GM19328 (cell line): ENCODE results near the gene ABHD10.
"Not testable (repeated sequence)": the region's sequence is repeated elsewhere in the genome, so short reads cannot be mapped to it uniquely, and the experiment has no call there.

Experiments
- ATAC-seq: cut with Tn5 transposase; IDR thresholded peaks from one replicate; pipeline ENCODE4 v1.9.1; 2021; ENCODE audit warnings: mild to moderate bottlenecking, moderate library complexity; ENCODE audit not compliant: unreplicated experiment

Gene ABHD10

GRCh38 chr3:112027826-112028225 lies 49.0 kb downstream of the ABHD10 start:
- no peak for ATAC-seq

DNA sequence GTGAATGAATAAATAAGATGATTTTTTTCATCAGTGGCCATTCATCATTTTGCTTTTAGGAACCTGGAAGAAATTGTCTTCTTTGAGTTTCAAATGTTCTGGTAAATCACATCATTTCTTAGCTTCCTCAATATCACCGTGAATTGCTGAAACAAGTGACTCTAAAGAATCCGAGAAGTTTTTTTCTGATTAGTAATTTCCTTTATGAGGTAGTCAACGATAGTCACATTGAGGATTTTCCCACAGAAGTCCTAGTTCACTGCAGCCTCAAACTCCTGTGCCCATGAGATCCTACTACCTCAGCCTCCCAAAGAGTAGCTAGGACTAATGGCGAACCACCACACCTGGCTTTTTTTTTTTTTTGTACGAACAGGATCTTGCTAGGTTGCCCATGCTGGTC lies 52.1 kb downstream of the ABHD10 start:
- ATAC-seq, result no peak

DNA sequence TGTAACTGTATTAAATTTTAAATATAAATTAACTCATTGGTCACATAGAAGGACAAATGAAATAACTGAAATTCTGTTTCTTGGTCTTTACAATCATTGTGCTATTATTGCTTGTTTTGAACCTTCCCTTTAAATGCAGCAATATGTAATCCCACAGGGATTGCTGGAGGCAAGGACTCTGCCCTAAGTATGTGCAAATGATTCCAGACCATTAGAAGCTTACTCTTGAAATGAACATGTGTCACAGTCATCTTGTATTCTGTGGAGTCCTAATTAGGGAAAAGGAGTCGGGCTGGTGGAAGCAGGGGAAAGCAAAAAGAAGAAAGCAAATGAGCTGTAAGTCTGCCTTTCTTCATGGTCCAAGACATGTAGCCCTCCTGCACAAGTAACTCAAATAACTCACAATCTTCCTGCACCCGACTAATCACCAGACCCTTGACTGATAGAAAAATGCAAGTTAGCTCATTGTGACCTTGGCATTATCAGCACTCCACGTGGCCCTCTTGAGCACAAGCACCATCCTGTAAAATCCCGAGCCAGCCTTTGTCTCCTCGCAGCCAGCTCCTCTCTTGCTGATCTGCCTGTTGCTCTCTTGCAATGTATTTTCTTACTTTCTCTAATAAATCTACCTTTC lies 53.4 kb downstream of the ABHD10 start:
- ATAC-seq, result no peak

- ATAC-seq, result no peak
Measured at GRCh38 chr3:112034436-112034835, 55.6 kb downstream of the ABHD10 start, which contains the start of gene TMPRSS7. Gene TMPRSS7, plus strand, starts transcription at chr3:112034736. Its CDS starts 110 bp downstream, at chr3:112034846.

DNA sequence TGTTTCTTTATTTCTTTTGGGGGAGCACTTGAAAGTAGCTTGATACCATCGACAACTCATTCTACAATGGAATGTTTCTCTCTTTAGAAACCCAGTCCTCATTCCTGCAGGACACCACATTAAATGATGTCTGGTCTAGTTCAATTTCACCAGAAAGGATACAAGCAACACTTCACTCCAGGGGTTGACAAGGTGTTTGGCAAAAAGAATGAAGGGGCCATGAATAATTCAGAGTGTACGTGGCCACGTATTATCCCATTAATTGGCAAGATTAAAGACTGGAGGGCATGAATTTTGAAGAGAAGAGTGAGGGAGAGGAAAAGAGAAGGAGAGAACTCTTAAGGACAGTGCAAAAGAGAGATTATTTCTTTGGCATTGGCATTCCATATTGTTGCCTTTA lies 56.4 kb downstream of the ABHD10 start:
- no peak for ATAC-seq

GRCh38 chr3:112037194-112037593 lies 58.4 kb downstream of the ABHD10 start:
- ATAC-seq, result not testable (repeated sequence)

- peak; percentile 52 for ATAC-seq
Measured at GRCh38 chr3:112038863-112039262, 60.0 kb downstream of the ABHD10 start.

DNA sequence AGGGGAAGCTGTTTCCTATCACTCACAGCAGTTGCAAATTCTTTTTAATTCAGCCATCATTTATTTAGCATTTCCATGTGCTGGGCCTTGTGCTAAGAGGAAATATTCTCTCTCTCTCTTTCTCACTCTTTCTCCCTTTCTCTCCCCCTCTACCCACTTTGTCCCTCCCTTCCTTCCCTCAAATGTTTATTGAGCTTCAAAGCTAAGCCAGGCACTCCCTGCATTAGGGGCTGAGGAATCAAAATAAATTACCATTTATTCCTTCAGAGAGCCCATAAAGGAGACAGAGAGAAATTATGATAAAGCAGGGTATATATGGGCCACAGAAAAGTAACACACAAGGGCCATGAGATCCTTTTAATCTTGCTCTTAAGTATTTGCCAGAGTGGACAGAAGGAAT lies 62.5 kb downstream of the ABHD10 start:
- no peak for ATAC-seq

DNA sequence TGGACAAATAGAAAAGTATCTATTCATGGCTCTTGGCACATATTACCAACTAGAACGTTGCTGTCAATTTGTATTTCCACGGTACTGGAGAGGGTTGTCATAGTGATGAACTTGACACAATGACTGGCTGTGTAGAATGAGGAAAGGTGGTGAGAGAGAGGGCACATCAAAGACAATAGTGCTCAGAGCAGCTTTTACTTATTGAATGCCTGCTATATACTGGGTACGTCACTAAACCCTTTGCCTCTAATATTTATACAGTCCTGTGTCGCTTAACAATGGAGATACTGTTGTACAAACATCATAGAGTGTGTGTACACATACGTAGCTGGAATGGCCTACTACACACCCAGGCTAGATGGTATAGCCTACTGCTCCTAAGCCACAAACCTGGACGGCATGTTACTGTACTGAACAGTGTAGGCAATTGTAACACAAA lies 64.0 kb downstream of the ABHD10 start:
- ATAC-seq, result no peak
